ENCODE results near the gene PDE2A. TPM values are rescaled to one million over a fixed set of nuclear protein-coding genes. Genes with fewer than 3 reads are reported as not detected.

PDE2A gene
- total RNA-seq, 6 donors from 2014 or later = 4.7 to 46.1 (median 16.7) TPM

DNA sequence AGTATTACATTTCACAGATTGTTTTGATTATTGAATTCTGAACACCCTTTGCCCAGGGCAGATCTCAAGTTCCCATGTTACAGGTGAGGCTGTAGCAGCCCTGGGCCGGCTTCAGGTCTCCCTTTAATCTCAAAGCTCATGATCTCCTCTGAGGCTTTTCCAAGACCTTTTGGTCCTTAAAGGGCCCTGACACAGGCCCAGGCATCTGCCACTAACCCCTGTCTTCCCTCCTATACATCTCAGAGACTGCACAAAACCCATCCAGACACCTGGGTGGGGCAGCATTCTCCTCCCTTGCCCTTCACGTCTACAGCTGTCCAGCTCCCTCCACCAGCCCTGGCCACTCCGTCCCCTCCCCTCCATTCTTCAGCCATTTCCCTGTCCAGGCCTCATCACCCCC is 37.8 kb downstream of the PDE2A start:
- peaks cover 0 to 14% (median 3%) of the 10 kb centered on the region in 4 donors for H3K4me1 ChIP-seq
- H3K9me3 ChIP-seq = no peaks in the 10 kb centered on the region
- no peak for TF ChIP-seq EP300 (IDR thresholded peaks at IDR 0.05)
- no peak for TF ChIP-seq POLR2AphosphoS5 (IDR thresholded peaks at IDR 0.05)
- no peak for TF ChIP-seq POLR2A (IDR thresholded peaks at IDR 0.05)
- TF ChIP-seq, protein P1, sequence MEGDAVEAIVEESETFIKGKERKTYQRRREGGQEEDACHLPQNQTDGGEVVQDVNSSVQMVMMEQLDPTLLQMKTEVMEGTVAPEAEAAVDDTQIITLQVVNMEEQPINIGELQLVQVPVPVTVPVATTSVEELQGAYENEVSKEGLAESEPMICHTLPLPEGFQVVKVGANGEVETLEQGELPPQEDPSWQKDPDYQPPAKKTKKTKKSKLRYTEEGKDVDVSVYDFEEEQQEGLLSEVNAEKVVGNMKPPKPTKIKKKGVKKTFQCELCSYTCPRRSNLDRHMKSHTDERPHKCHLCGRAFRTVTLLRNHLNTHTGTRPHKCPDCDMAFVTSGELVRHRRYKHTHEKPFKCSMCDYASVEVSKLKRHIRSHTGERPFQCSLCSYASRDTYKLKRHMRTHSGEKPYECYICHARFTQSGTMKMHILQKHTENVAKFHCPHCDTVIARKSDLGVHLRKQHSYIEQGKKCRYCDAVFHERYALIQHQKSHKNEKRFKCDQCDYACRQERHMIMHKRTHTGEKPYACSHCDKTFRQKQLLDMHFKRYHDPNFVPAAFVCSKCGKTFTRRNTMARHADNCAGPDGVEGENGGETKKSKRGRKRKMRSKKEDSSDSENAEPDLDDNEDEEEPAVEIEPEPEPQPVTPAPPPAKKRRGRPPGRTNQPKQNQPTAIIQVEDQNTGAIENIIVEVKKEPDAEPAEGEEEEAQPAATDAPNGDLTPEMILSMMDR (IDR thresholded peaks at IDR 0.05) = no peak
- H3K27me3 ChIP-seq = peaks cover 0 to 16% (median 7%) of the 10 kb centered on the region in 4 donors
- WGBS, 2 donors = 84 to 86% methylated on average over 3 of the region's 3 CpGs
- no peak for DNase-seq
- no peak overlapping the region for H3K4me3 ChIP-seq
- no peak overlapping the region for H3K27ac ChIP-seq
- ATAC-seq (ENCODE audit: low FRiP score in 2 of 2) = no peak
- no peaks in the 10 kb centered on the region for H3K36me3 ChIP-seq

DNA sequence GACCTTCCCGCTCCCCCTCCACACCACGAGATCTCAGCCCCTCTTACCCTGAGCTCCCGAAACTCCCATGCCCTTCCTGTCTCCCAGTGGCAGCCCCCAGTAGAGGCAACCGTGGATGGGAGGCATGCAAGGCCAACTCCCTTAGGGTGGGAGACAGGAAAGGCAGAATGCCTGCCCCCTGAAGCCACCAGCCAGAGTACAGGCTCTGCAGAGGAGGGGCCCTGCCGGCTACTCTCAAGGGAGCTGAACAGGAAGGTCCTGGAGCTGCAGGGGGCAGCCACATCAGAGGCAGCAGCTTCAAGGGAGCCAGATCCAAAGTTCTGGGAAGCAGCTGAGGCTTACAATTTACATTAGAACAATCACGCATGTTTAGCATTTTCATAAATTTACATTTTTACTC is 38.3 kb downstream of the PDE2A start:
- H3K27me3 ChIP-seq = peaks cover 0 to 11% (median 5%) of the 10 kb centered on the region in 4 donors
- no peak for TF ChIP-seq EP300 (IDR thresholded peaks at IDR 0.05)
- TF ChIP-seq POLR2AphosphoS5 (IDR thresholded peaks at IDR 0.05) = no peak
- TF ChIP-seq, protein P1 (IDR thresholded peaks at IDR 0.05) = no peak
- no peak for TF ChIP-seq POLR2A (IDR thresholded peaks at IDR 0.05)
- no peak for DNase-seq
- H3K36me3 ChIP-seq = no peaks in the 10 kb centered on the region
- H3K4me1 ChIP-seq = peaks cover 0 to 14% (median 4%) of the 10 kb centered on the region in 4 donors
- no peak overlapping the region for H3K4me3 ChIP-seq
- no peaks in the 10 kb centered on the region for H3K9me3 ChIP-seq
- ATAC-seq (ENCODE audit: low FRiP score in 2 of 2) = no peak
- 73 to 77% methylated on average over 6 of the region's 6 CpGs for WGBS, 2 donors
- H3K27ac ChIP-seq = no peak overlapping the region

DNA sequence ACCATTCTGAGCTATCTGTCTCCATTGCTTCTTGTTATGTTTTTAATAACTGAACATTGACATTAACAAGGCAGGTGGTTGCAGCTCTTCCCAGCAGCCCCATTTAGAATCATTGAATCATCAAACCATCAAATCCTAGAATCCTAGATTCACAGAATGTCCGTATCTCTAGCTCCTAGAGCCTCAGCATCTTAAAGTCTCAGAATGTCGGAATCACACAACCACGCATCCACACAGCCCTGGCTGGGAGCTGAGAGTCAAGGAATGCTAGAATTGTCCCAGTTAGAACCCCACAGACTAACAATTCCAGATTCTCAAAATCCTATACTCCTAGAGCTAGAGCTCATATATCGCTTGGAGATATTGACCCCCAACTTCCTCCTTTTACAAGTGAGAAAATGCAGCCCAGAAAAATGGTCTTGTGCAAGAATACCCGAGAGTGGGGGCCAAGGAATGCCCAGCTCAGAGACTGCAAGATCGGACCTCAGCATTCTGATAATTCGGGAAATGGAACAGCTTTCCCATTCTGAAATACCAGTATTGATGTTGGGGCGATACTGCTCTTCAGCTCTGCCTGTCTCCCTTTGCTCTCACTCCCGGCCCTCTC is 38.8 kb downstream of the PDE2A start:
- WGBS, 2 donors = 80% methylated on average over 9 of the region's 9 CpGs
- H3K36me3 ChIP-seq = no peaks in the 10 kb centered on the region
- no peak overlapping the region for H3K27ac ChIP-seq
- TF ChIP-seq POLR2A (IDR thresholded peaks at IDR 0.05) (no peak), EP300 (IDR thresholded peaks at IDR 0.05) (no peak), POLR2AphosphoS5 (IDR thresholded peaks at IDR 0.05) (no peak)
- TF ChIP-seq, protein P1 (IDR thresholded peaks at IDR 0.05) = no peak
- no peak overlapping the region for H3K4me3 ChIP-seq
- peaks cover 0 to 14% (median 5%) of the 10 kb centered on the region in 4 donors for H3K4me1 ChIP-seq
- no peaks in the 10 kb centered on the region for H3K9me3 ChIP-seq
- DNase-seq = no peak
- ATAC-seq (ENCODE audit: low FRiP score in 2 of 2) = no peak
- H3K27me3 ChIP-seq = peaks cover 0 to 6% (median 3%) of the 10 kb centered on the region in 4 donors

DNA sequence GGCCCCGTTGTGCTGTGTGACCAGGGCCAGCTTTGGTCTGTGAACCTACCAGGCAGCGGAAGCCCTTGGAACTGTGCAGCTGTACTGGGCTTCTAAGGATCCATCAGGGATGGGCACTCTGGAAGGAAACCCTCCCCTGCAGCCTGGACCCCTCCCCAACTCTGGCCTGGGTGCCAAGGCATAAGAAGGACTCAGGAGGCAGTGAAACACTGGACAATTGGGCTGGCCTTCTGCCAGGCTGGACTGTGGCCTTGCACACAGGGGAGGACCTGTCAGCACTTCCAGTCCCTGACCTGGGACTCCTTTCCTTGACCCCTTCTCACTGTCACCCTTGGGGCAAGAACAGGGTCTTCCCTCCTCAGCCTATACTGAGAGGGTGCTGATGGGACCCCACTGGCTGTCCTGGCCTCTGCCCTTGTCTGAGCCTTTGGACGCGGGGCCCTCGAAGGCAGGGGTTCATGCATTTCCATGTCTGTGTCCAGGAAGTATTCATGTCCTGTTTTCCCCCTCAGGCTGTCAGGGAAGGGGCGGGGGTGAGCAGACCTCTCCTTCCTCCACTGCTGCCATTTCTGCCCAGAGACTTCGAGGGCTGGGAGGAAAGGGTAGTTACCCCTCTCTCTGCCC is 39.6 kb downstream of the PDE2A start:
- Histone ChIP-seq H3K36me3 (no peaks in the 10 kb centered on the region), H3K27me3 (peaks cover 0 to 2% (median under 1%) of the 10 kb centered on the region in 4 donors), H3K4me3 (no peak overlapping the region), H3K9me3 (no peaks in the 10 kb centered on the region), H3K27ac (no peak overlapping the region), H3K4me1 (peaks cover 0 to 13% (median 5%) of the 10 kb centered on the region in 4 donors)
- WGBS, 2 donors = 17 to 57% methylated on average over 1 to 7 of the region's 7 CpGs
- no peak for ATAC-seq (ENCODE audit: low FRiP score in 2 of 2)
- DNase-seq = no peak
- no peak for TF ChIP-seq POLR2AphosphoS5 (IDR thresholded peaks at IDR 0.05)

DNA sequence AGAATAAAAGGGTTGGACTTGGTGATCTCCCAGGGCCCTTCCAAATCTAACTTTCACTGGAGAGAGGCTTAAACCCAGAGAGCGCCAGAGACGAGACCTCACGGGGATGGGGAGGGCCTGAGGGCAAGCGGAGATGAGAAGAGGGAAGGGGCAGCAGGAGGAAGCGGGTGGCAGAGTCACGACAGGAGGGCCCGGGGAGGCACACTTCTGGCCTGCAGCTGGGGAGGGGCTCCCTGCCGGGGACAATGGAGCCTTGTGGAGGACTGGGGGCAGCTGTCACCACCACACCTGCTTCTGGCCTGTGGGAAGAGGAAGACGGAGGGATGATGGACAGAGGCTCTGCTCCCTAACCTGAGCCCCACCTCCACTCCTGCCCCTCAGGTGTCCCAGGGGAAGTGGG is 40.2 kb downstream of the PDE2A start:
- Histone ChIP-seq H3K27me3 (peaks cover 0 to 2% (median 0%) of the 10 kb centered on the region in 4 donors), H3K36me3 (no peaks in the 10 kb centered on the region), H3K27ac (no peak overlapping the region), H3K9me3 (no peaks in the 10 kb centered on the region), H3K4me3 (no peak overlapping the region), H3K4me1 (peaks cover 0 to 11% (median 5%) of the 10 kb centered on the region in 4 donors)
- DNase-seq = no peak
- TF ChIP-seq POLR2AphosphoS5 (IDR thresholded peaks at IDR 0.05) = no peak
- TF ChIP-seq EP300 (IDR thresholded peaks at IDR 0.05) = no peak
- TF ChIP-seq, protein P1 (IDR thresholded peaks at IDR 0.05) = no peak
- no peak for TF ChIP-seq POLR2A (IDR thresholded peaks at IDR 0.05)
- 75 to 87% methylated on average over 7 to 9 of the region's 9 CpGs for WGBS, 2 donors
- no peak for ATAC-seq (ENCODE audit: low FRiP score in 2 of 2)

All from upper lobe of left lung (tissue), 6 donors.